NCI-H69 (cell line): ENCODE results near the gene ENTPD8.
A peak's percentile ranks its signal among the peaks of the same experiment; 100 is the strongest.
"Not testable (repeated sequence)": the region's sequence is repeated elsewhere in the genome, so short reads cannot be mapped to it uniquely, and the experiment has no call there.

ENCODE experiments used
- DNase-seq: peaks from one replicate; lab custom pipeline; 2025; lab: John Stamatoyannopoulos, UW

ENTPD8 gene

GRCh38 chr9:137458194-137459151 lies 17.3 kb upstream of the ENTPD8 start:
- DNase-seq: peak; percentile 86

GRCh38 chr9:137457406-137458193 lies 16.4 kb upstream of the ENTPD8 start:
- DNase-seq: no peak

- DNase-seq: no peak
These were observed 15.8 kb upstream of the ENTPD8 start for GRCh38 chr9:137456864-137457405.

- no peak for DNase-seq
These were observed 15.1 kb upstream of the ENTPD8 start for GRCh38 chr9:137456061-137456863.

- DNase-seq: no peak
These were observed 14.3 kb upstream of the ENTPD8 start for GRCh38 chr9:137455359-137455991.

GRCh38 chr9:137454597-137455358 lies 13.6 kb upstream of the ENTPD8 start:
- DNase-seq: no peak

- DNase-seq: no peak
These were observed 13.0 kb upstream of the ENTPD8 start for GRCh38 chr9:137454145-137454596.

GRCh38 chr9:137453643-137454081 lies 12.5 kb upstream of the ENTPD8 start:
- DNase-seq: peak; percentile 28

GRCh38 chr9:137452761-137453642 lies 11.8 kb upstream of the ENTPD8 start:
- no peak for DNase-seq

- DNase-seq: no peak
These were observed 11.0 kb upstream of the ENTPD8 start for GRCh38 chr9:137452006-137452760.

- DNase-seq: not testable (repeated sequence)
These were observed 10.3 kb upstream of the ENTPD8 start for GRCh38 chr9:137451264-137452005.

GRCh38 chr9:137450539-137451222 lies 9.5 kb upstream of the ENTPD8 start:
- DNase-seq: not testable (repeated sequence)

GRCh38 chr9:137449931-137450538 lies 8.9 kb upstream of the ENTPD8 start:
- DNase-seq: no peak

- DNase-seq: no peak
These were observed 8.1 kb upstream of the ENTPD8 start for GRCh38 chr9:137449081-137449844.

- no peak for DNase-seq
These were observed 7.4 kb upstream of the ENTPD8 start for GRCh38 chr9:137448602-137448962.
